Activated CD8-positive, alpha-beta T cell treated with anti-CD3 and anti-CD28 coated beads, Interleukin-2, amount 10 ng/mL, durations not matched to agents 7 days and 5 days (primary cell): ENCODE results near the gene SLC12A3. TPM values are rescaled to one million over a fixed set of nuclear protein-coding genes. Genes with fewer than 3 reads are reported as not detected.

Experiments
- ATAC-seq: fragments of 150-1000 bp; cut with Tn5 transposase; one replicate; pipeline ENCODE4 v1.10.0; 2021; ENCODE audit warnings: moderate library complexity
- CTCF ChIA-PET: fragments of 350-600 bp; sonication (Branson Sonifier 250); formaldehyde crosslinking; loops from one replicate; lab custom pipeline; 2021; ENCODE audit warnings: antibody characterized with exemption; lab: Charles Lee
- POLR2A ChIA-PET: fragments of 350-600 bp; sonication (Branson Sonifier 250); formaldehyde crosslinking; loops from one replicate; lab custom pipeline; 2021; ENCODE audit warnings: antibody characterized with exemption; lab: Charles Lee
- DNase-seq: peaks from one replicate; pipeline ENCODE4 v3.0.0-alpha.2; 2020
- H3K27ac Mint-ChIP-seq: one replicate; pipeline ENCODE4 v1.8.0; 2021; ENCODE audit warnings: mild to moderate bottlenecking, mixed read lengths
- H3K27me3 Mint-ChIP-seq: one replicate; pipeline ENCODE4 v1.8.0; 2021; ENCODE audit warnings: low read depth, mixed read lengths
- H3K36me3 Mint-ChIP-seq: one replicate; pipeline ENCODE4 v1.8.0; 2021; ENCODE audit warnings: low read depth, mixed read lengths
- H3K4me1 Mint-ChIP-seq: one replicate; pipeline ENCODE4 v1.8.0; 2021; ENCODE audit warnings: low read depth, mixed read lengths
- H3K4me3 Mint-ChIP-seq: one replicate; pipeline ENCODE4 v1.8.0; 2021; ENCODE audit warnings: mild to moderate bottlenecking, mixed read lengths
- H3K9me3 Mint-ChIP-seq: one replicate; pipeline ENCODE4 v1.8.0; 2022; ENCODE audit warnings: mixed read lengths; ENCODE audit not compliant: insufficient read depth
- total RNA-seq, 2 experiments: library from RNA; stranded (reverse); gene quantifications; one replicate each; pipeline ENCODE4 v1.2.3, GENCODE V29; 2021

Gene SLC12A3
- total RNA-seq, 2 experiments from 2014 or later = not detected

GRCh38 chr16:56938664-56939513 lies 73.9 kb downstream of the SLC12A3 start:
- H3K9me3 Mint-ChIP-seq = no peaks in the 10 kb centered on the region
- peaks cover 72% of the 10 kb centered on the region for H3K4me1 Mint-ChIP-seq
- ATAC-seq (peak; percentile 70), DNase-seq (peak; percentile 73)
- ChIA-PET CTCF (interaction anchor here (0.8 to 3.3 kb wide), 6 partner anchors 12 to 146 kb away, joined by 3 to 18 read pairs (median 3); no protein-coding TSS in a partner anchor), POLR2A (interaction anchor here (0.7 to 1.6 kb wide), 7 partner anchors 9 to 49 kb away, joined by 3 to 4 read pairs (median 3); no protein-coding TSS in a partner anchor)
- peak overlapping the region; percentile 75 for H3K27ac Mint-ChIP-seq
- H3K36me3 Mint-ChIP-seq = peaks cover 91% of the 10 kb centered on the region
- peak overlapping the region; percentile 57 for H3K4me3 Mint-ChIP-seq
- H3K27me3 Mint-ChIP-seq = no peaks in the 10 kb centered on the region

GRCh38 chr16:56939801-56940200 lies 74.8 kb downstream of the SLC12A3 start:
- H3K27me3 Mint-ChIP-seq = no peaks in the 10 kb centered on the region
- no peak for ATAC-seq
- H3K9me3 Mint-ChIP-seq = no peaks in the 10 kb centered on the region
- peaks cover 89% of the 10 kb centered on the region for H3K36me3 Mint-ChIP-seq
- H3K4me3 Mint-ChIP-seq = peak overlapping the region; percentile 57
- DNase-seq = no peak
- H3K27ac Mint-ChIP-seq = peak overlapping the region; percentile 75
- H3K4me1 Mint-ChIP-seq = peaks cover 67% of the 10 kb centered on the region
- ChIA-PET CTCF (interaction anchor here (1.6 kb wide), 1 partner anchor 56 kb away, joined by 4 read pairs; no protein-coding TSS in a partner anchor), POLR2A (interaction anchor here (0.6 to 1.6 kb wide), 2 partner anchors 10 to 79 kb away, joined by 3 read pairs; no protein-coding TSS in a partner anchor)

GRCh38 chr16:56941092-56941491 lies 76.1 kb downstream of the SLC12A3 start:
- no peak overlapping the region for H3K27ac Mint-ChIP-seq
- no peaks in the 10 kb centered on the region for H3K27me3 Mint-ChIP-seq
- peaks cover 81% of the 10 kb centered on the region for H3K36me3 Mint-ChIP-seq
- peaks cover 59% of the 10 kb centered on the region for H3K4me1 Mint-ChIP-seq
- H3K9me3 Mint-ChIP-seq = no peaks in the 10 kb centered on the region
- ChIA-PET CTCF (interaction anchor here (0.8 to 3.0 kb wide), 4 partner anchors 23 to 148 kb away, joined by 3 to 14 read pairs (median 6); no protein-coding TSS in a partner anchor), POLR2A (interaction anchor here (0.8 to 5.8 kb wide), 2 partner anchors 9 to 69 kb away, joined by 5 to 67 read pairs; partner anchors contain the start of gene HERPUD1)
- no peak overlapping the region for H3K4me3 Mint-ChIP-seq
- DNase-seq (no peak), ATAC-seq (no peak)

- no peak for ATAC-seq
- no peak for DNase-seq
- Mint-ChIP-seq H3K27ac (no peak overlapping the region), H3K4me1 (peaks cover 53% of the 10 kb centered on the region), H3K27me3 (no peaks in the 10 kb centered on the region), H3K9me3 (no peaks in the 10 kb centered on the region), H3K36me3 (peaks cover 76% of the 10 kb centered on the region), H3K4me3 (no peak overlapping the region)
- ChIA-PET POLR2A (interaction anchor here (0.7 to 5.8 kb wide), 2 partner anchors 9 to 10 kb away, joined by 3 to 67 read pairs; partner anchors contain the start of gene HERPUD1), CTCF (interaction anchor here (1.1 to 3.0 kb wide), 5 partner anchors 9 to 149 kb away, joined by 3 to 14 read pairs (median 6); no protein-coding TSS in a partner anchor)
Observed at GRCh38 chr16:56941856-56942331, 76.9 kb downstream of the SLC12A3 start.

GRCh38 chr16:56943761-56944375 lies 78.9 kb downstream of the SLC12A3 start:
- H3K9me3 Mint-ChIP-seq = no peaks in the 10 kb centered on the region
- H3K4me3 Mint-ChIP-seq = no peak overlapping the region
- ATAC-seq (no peak), DNase-seq (no peak)
- peaks cover 58% of the 10 kb centered on the region for H3K36me3 Mint-ChIP-seq
- no peaks in the 10 kb centered on the region for H3K27me3 Mint-ChIP-seq
- no peak overlapping the region for H3K27ac Mint-ChIP-seq
- CTCF ChIA-PET = interaction anchor here (1.0 to 3.0 kb wide), 7 partner anchors 8 to 76 kb away, joined by 3 to 15 read pairs (median 5); no protein-coding TSS in a partner anchor
- peaks cover 34% of the 10 kb centered on the region for H3K4me1 Mint-ChIP-seq
- POLR2A ChIA-PET = interaction anchor here (0.7 to 5.8 kb wide), 3 partner anchors 11 to 45 kb away, joined by 3 to 67 read pairs (median 5); partner anchors contain the start of genes HERPUD1 and NLRC5

GRCh38 chr16:56944954-56945839 lies 80.2 kb downstream of the SLC12A3 start:
- Mint-ChIP-seq H3K36me3 (peaks cover 44% of the 10 kb centered on the region), H3K9me3 (no peaks in the 10 kb centered on the region), H3K27me3 (no peaks in the 10 kb centered on the region), H3K27ac (peak overlapping the region; percentile 11), H3K4me1 (peaks cover 21% of the 10 kb centered on the region), H3K4me3 (no peak overlapping the region)
- ChIA-PET POLR2A (interaction anchor here (0.6 to 5.8 kb wide), 5 partner anchors 13 to 97 kb away, joined by 3 to 67 read pairs (median 3); partner anchors contain the start of genes CETP and HERPUD1), CTCF (interaction anchor here (0.7 to 2.9 kb wide), 6 partner anchors 8 to 86 kb away, joined by 3 to 15 read pairs (median 4); no protein-coding TSS in a partner anchor)
- DNase-seq (no peak), ATAC-seq (no peak)

- ATAC-seq (no peak), DNase-seq (no peak)
- Mint-ChIP-seq H3K4me1 (peaks cover 26% of the 10 kb centered on the region), H3K27ac (no peak overlapping the region), H3K4me3 (no peak overlapping the region), H3K27me3 (no peaks in the 10 kb centered on the region), H3K9me3 (no peaks in the 10 kb centered on the region), H3K36me3 (peaks cover 36% of the 10 kb centered on the region)
- POLR2A ChIA-PET = interaction anchor here (0.5 to 5.8 kb wide), 7 partner anchors 14 to 319 kb away, joined by 3 to 67 read pairs (median 3); partner anchors contain the start of genes CETP and HERPUD1
- CTCF ChIA-PET = interaction anchor here (0.7 to 2.9 kb wide), 5 partner anchors 9 to 87 kb away, joined by 3 to 15 read pairs (median 4); no protein-coding TSS in a partner anchor
Observed at GRCh38 chr16:56945847-56946527, 81.0 kb downstream of the SLC12A3 start.

GRCh38 chr16:56946767-56947603 lies 82.0 kb downstream of the SLC12A3 start:
- CTCF ChIA-PET = interaction anchor here (0.8 to 1.8 kb wide), 5 partner anchors 14 to 154 kb away, joined by 3 to 10 read pairs (median 3); no protein-coding TSS in a partner anchor
- no peak for DNase-seq
- H3K27ac Mint-ChIP-seq = no peak overlapping the region
- H3K9me3 Mint-ChIP-seq = no peaks in the 10 kb centered on the region
- H3K27me3 Mint-ChIP-seq = no peaks in the 10 kb centered on the region
- H3K4me1 Mint-ChIP-seq = peaks cover 32% of the 10 kb centered on the region
- ATAC-seq = no peak
- no peak overlapping the region for H3K4me3 Mint-ChIP-seq
- H3K36me3 Mint-ChIP-seq = peaks cover 30% of the 10 kb centered on the region
- POLR2A ChIA-PET = interaction anchor here (0.6 to 1.0 kb wide), 5 partner anchors 15 to 92 kb away, joined by 3 to 5 read pairs (median 3); partner anchors contain the start of gene NLRC5

GRCh38 chr16:56947604-56947995 lies 82.6 kb downstream of the SLC12A3 start:
- H3K4me1 Mint-ChIP-seq = peaks cover 32% of the 10 kb centered on the region
- H3K36me3 Mint-ChIP-seq = peaks cover 25% of the 10 kb centered on the region

More at GRCh38 chr16:56947604-56947995, 82.6 kb downstream of the SLC12A3 start:
- Mint-ChIP-seq H3K4me3 (no peak overlapping the region), H3K27ac (no peak overlapping the region), H3K9me3 (no peaks in the 10 kb centered on the region), H3K27me3 (no peaks in the 10 kb centered on the region)
- CTCF ChIA-PET = interaction anchor here (0.8 to 1.8 kb wide), 5 partner anchors 15 to 154 kb away, joined by 3 to 10 read pairs (median 3); no protein-coding TSS in a partner anchor
- POLR2A ChIA-PET = interaction anchor here (0.6 to 1.0 kb wide), 4 partner anchors 16 to 93 kb away, joined by 3 to 5 read pairs (median 3); partner anchors contain the start of gene NLRC5
- no peak for ATAC-seq
- DNase-seq = no peak
